Measurements from ENCODE around the gene CLDN2.

DNA sequence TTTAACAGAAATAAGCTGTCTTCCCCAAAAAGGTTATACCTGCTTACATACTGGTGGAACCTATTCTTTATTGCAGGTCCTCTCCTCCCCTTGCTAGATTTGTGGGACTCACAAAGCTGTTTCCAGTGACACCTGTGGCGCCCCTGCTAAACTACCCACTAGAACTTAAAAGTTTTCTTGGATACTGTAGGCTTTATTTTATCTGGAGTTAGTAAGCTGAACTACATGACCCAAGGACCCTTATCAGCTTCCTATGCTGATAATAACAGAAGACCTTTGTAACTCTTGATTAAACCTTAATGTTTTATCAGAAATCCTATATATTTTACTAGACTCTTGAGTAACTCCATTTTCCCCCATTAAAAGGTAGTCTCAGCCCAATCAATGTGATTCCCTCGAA is 32.3 kb downstream of the CLDN2 start:
- TF ChIP-seq, protein P1, sequence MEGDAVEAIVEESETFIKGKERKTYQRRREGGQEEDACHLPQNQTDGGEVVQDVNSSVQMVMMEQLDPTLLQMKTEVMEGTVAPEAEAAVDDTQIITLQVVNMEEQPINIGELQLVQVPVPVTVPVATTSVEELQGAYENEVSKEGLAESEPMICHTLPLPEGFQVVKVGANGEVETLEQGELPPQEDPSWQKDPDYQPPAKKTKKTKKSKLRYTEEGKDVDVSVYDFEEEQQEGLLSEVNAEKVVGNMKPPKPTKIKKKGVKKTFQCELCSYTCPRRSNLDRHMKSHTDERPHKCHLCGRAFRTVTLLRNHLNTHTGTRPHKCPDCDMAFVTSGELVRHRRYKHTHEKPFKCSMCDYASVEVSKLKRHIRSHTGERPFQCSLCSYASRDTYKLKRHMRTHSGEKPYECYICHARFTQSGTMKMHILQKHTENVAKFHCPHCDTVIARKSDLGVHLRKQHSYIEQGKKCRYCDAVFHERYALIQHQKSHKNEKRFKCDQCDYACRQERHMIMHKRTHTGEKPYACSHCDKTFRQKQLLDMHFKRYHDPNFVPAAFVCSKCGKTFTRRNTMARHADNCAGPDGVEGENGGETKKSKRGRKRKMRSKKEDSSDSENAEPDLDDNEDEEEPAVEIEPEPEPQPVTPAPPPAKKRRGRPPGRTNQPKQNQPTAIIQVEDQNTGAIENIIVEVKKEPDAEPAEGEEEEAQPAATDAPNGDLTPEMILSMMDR (IDR thresholded peaks at IDR 0.05; ENCODE audit: low read depth, low read length), result no peak
- no peak for TF ChIP-seq EZH2phosphoT487 (IDR thresholded peaks at IDR 0.05; ENCODE audit: low read depth)
